NT2/D1 (cell line): ENCODE results near the gene SIN3A.
"Not testable (repeated sequence)": the region's sequence is repeated elsewhere in the genome, so short reads cannot be mapped to it uniquely, and the experiment has no call there.

Experiments used
- DNase-seq: peaks from one replicate; pipeline ENCODE4 v3.0.0-alpha.2; 2011; ENCODE audit warnings: low read depth, low spot score
- H3K27me3 ChIP-seq: 2 replicates; pipeline ENCODE4 v1.6.0; 2011; ENCODE audit warnings: mild to moderate bottlenecking; ENCODE audit not compliant: insufficient read length, insufficient read depth
- H3K36me3 ChIP-seq: 2 replicates; pipeline ENCODE4 v1.6.1; 2011; ENCODE audit warnings: mild to moderate bottlenecking, low read length, mixed read lengths; ENCODE audit not compliant: insufficient read depth, insufficient read length
- H3K4me1 ChIP-seq: 2 replicates; pipeline ENCODE4 v1.5.1; 2011; ENCODE audit not compliant: insufficient read depth, insufficient read length
- H3K4me3 ChIP-seq: 2 replicates; pipeline ENCODE4 v1.5.1; 2011; ENCODE audit warnings: low read depth; ENCODE audit not compliant: insufficient read length
- H3K9ac ChIP-seq: 2 replicates; pipeline ENCODE4 v1.6.0; 2011; ENCODE audit warnings: low read depth; ENCODE audit not compliant: insufficient read length
- H3K9me3 ChIP-seq: 2 replicates; pipeline ENCODE4 v1.5.1; 2011; ENCODE audit warnings: mild to moderate bottlenecking, low read length; ENCODE audit not compliant: insufficient read depth
- SUZ12 ChIP-seq: IDR thresholded peaks from 2 replicates; pipeline ENCODE4 v1.6.1; 2011; ENCODE audit not compliant: insufficient read length, insufficient read depth; ENCODE audit errors: extremely low read depth
- YY1 ChIP-seq: IDR thresholded peaks from 2 replicates; pipeline ENCODE4 v1.6.1; 2011; ENCODE audit not compliant: insufficient read length, insufficient read depth
- ZNF274 ChIP-seq: IDR thresholded peaks from 2 replicates; pipeline ENCODE4 v1.6.1; 2011; ENCODE audit warnings: mild to moderate bottlenecking, low read depth, low read length

SIN3A gene

GRCh38 chr15:75451674-75452363 lies at the start of gene SIN3A:
Gene SIN3A (minus strand): TSS chr15:75451690. CDS start chr15:75430375, 21,315 bp downstream.
- H3K4me1 ChIP-seq: peaks cover 8% of the 10 kb centered on the region
- DNase-seq: peak; percentile 99
- H3K36me3 ChIP-seq: peaks cover 11% of the 10 kb centered on the region
- H3K27me3 ChIP-seq: no peaks in the 10 kb centered on the region
- TF ChIP-seq SUZ12 (no peak), ZNF274 (no peak), YY1 (no peak)
- peak within 1 kb of the TSS; percentile 93 for H3K4me3 ChIP-seq
- H3K9ac ChIP-seq: peak within 1 kb of the TSS; percentile 98
- H3K9me3 ChIP-seq: no peaks in the 10 kb centered on the region

DNA sequence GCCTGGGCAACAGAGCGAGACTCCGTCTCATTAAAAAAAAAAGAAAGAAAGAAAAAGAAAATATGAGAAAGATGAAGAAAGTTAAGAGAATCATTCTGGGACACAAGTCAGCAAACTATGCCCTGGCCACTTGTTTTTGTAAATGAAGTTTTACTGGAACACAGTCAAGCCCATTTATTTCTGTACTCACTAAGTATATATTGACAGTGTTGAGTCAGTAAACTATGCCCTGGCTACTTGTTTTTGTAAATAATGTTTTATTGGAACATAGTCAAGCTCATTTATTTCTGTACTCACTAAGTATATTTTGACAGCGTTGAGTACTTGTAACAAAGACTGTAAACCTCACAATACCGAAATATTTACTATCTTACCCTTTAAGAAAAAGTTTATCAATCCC lies 42.2 kb upstream of the SIN3A start:
- Histone ChIP-seq H3K27me3 (no peaks in the 10 kb centered on the region), H3K4me1 (no peaks in the 10 kb centered on the region), H3K4me3 (no peak overlapping the region), H3K36me3 (peaks cover 57% of the 10 kb centered on the region), H3K9ac (no peak overlapping the region), H3K9me3 (no peaks in the 10 kb centered on the region)
- no peak for TF ChIP-seq YY1
- TF ChIP-seq ZNF274: no peak
- TF ChIP-seq SUZ12: no peak
- DNase-seq: no peak

DNA sequence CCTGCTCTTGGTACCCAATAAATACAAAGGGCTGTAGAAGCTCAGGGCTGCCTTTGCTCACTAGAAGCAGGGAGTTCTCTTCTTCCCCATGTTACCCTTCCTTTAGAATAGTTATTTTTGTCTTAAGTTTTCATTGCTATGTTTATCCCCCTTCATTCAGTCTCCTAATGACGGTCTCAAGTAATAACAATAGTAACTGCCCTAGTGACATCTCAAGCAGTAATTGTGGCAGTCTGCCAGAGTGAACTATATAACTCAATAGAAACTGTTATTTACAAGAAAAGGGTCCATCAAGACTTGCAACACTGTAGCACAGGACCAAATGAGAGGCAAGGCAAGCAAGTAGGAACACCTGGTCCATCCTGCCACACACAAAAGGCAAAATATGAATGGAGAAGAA lies 32.5 kb upstream of the SIN3A start:
- Histone ChIP-seq H3K27me3 (no peaks in the 10 kb centered on the region), H3K9ac (no peak overlapping the region), H3K4me1 (no peaks in the 10 kb centered on the region), H3K36me3 (peaks cover 46% of the 10 kb centered on the region), H3K9me3 (peaks cover 20% of the 10 kb centered on the region), H3K4me3 (no peak overlapping the region)
- no peak for DNase-seq
- no peak for TF ChIP-seq YY1
- no peak for TF ChIP-seq ZNF274
- TF ChIP-seq SUZ12: no peak

GRCh38 chr15:75483556-75483955 lies 32.1 kb upstream of the SIN3A start:
- H3K9me3 ChIP-seq: peaks cover 20% of the 10 kb centered on the region
- H3K4me1 ChIP-seq, H3K27me3 ChIP-seq, H3K4me3 ChIP-seq, DNase-seq, H3K9ac ChIP-seq: not testable (repeated sequence)
- H3K36me3 ChIP-seq: peaks cover 47% of the 10 kb centered on the region

GRCh38 chr15:75483106-75483505 lies 31.6 kb upstream of the SIN3A start:
- Histone ChIP-seq H3K9me3 (peaks cover 20% of the 10 kb centered on the region), H3K4me3 (no peak overlapping the region), H3K9ac (no peak overlapping the region), H3K27me3 (no peaks in the 10 kb centered on the region), H3K36me3 (peaks cover 47% of the 10 kb centered on the region), H3K4me1 (no peaks in the 10 kb centered on the region)
- TF ChIP-seq SUZ12 (no peak), YY1 (no peak), ZNF274 (no peak)
- DNase-seq: no peak

DNA sequence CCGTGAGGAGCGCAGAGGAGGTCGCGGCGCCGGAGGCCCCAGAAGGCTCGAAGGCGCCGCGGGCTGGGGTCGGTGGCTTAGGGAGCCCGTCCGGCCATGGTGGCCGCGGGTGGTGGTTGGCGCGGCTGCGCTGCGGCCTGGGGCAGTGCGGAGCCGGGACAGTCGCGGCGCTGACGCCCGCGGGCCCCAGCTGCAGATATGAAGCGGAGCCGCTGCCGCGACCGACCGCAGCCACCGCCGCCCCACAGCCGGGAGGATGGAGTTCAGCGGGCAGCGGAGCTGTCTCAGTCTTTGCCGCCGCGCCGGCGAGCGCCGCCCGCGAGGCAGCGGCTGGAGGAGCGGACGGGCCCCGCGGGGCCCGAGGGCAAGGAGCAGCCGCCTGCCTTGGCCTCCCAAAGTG lies 29.0 kb upstream of the SIN3A start:
- not testable (repeated sequence) for H3K27me3 ChIP-seq, H3K4me3 ChIP-seq, H3K4me1 ChIP-seq, DNase-seq, H3K9ac ChIP-seq
- Histone ChIP-seq H3K9me3 (peaks cover 20% of the 10 kb centered on the region), H3K36me3 (peaks cover 55% of the 10 kb centered on the region)

DNA sequence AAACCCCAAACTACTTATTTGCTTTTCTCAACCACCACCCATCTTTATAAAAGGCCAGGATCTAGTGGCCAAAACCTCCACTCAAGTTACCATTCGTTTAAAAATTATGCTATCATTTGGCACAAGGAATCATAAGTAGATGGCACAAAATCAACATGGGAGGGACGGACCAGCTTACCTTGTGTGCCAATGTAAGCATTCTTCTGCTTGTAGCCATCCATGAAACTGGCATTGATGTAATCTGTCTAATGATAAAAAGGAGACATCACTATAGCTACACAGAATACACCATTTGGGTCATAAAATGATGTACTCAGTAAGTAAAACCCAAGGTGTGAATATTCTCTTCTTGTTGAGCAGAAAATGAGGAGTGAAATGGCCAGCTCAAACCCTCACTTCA lies 28.2 kb upstream of the SIN3A start:
- peaks cover 56% of the 10 kb centered on the region for H3K36me3 ChIP-seq
- DNase-seq: no peak
- peaks cover 20% of the 10 kb centered on the region for H3K9me3 ChIP-seq
- H3K4me1 ChIP-seq: no peaks in the 10 kb centered on the region
- H3K4me3 ChIP-seq: no peak overlapping the region
- no peak overlapping the region for H3K9ac ChIP-seq
- no peaks in the 10 kb centered on the region for H3K27me3 ChIP-seq
- TF ChIP-seq ZNF274 (no peak), YY1 (no peak), SUZ12 (no peak)

GRCh38 chr15:75477094-75477493 lies 25.6 kb upstream of the SIN3A start:
- H3K9ac ChIP-seq, H3K9me3 ChIP-seq, H3K4me3 ChIP-seq, H3K27me3 ChIP-seq, H3K4me1 ChIP-seq, DNase-seq: not testable (repeated sequence)
- peaks cover 58% of the 10 kb centered on the region for H3K36me3 ChIP-seq
